Left renal cortex interstitium (tissue), 4 donors: ENCODE results near the gene SLC16A3. TPM values are rescaled to one million over a fixed set of nuclear protein-coding genes. Genes with fewer than 3 reads are reported as not detected.

Source experiments
- DNase-seq, 4 donors: peaks; one replicate each; pipeline ENCODE4 v3.0.0-alpha.2; 2013; ENCODE audit warnings: low read depth in 4 of 4, low spot score in 2 of 4, missing footprints in 1 of 4
- polyA plus RNA-seq, 4 donors: library from polyadenylated mRNA; unstranded; fragments of 120-200 nt; gene quantifications; one replicate each; pipeline ENCODE4 v1.2.1, GENCODE V29; 2013; ENCODE audit not compliant: insufficient read length in 4 of 4

SLC16A3 gene
- polyA plus RNA-seq, 4 donors = 8.4 to 18.8 (median 11.5) TPM

- no peak for DNase-seq
Observed at GRCh38 chr17:82280537-82280936, 51.7 kb downstream of the SLC16A3 start.

DNA sequence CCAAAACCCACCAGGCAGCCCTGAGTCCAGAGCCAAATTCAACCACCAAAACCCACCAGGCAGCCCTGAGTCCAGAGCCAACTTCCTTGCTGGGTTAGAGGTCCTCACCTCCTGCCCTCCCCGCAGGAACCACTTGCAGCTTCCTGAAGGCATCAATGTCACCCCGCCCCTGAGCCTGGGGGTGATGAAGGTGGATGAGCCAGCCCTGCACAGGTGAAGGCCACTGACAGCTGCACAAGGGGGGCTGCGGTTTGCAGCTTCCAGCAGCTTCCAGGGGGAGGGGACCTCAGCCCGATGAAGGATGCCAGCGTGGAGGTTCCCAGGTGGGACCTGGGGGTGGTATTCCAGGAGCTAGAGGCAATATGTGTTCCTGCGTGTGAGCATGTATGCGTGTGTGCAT, 52.2 kb downstream of the SLC16A3 start:
- DNase-seq = no peak

DNA sequence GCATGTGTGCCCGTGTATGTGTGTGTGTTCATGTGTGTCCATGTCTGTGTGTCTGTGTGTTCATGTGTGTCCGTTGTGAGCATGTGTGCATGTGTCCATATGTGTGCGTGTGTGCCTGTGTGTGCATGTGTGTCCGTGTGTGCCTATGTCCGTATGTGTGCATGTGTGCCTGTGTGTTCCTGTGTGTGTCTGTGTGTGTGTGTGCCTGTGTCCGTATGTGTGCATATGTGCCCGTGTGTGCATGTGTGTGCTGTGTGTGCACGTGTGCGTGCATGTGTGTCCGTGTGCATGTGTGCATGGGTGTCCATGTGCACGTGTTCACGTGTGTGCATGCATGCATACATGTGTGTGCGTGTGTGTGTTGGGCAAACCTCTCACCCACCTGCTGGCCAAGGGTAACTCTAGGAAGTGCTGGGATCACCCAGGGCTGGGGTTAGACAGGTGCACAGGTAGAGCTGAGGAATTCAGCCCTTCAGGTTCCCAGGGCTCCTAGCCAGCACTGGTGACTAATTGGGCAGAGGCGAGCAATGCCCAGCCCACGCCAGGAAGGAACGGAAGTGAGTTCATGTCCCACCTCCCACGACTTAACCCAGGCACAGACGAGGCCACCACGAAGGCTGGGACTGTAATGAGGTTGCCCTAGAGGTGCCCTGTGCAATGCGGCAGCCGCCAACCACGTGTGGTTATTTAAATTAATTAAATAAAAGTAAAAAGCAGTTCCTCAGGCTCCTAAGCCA, 52.8 kb downstream of the SLC16A3 start:
- DNase-seq = no peak

DNA sequence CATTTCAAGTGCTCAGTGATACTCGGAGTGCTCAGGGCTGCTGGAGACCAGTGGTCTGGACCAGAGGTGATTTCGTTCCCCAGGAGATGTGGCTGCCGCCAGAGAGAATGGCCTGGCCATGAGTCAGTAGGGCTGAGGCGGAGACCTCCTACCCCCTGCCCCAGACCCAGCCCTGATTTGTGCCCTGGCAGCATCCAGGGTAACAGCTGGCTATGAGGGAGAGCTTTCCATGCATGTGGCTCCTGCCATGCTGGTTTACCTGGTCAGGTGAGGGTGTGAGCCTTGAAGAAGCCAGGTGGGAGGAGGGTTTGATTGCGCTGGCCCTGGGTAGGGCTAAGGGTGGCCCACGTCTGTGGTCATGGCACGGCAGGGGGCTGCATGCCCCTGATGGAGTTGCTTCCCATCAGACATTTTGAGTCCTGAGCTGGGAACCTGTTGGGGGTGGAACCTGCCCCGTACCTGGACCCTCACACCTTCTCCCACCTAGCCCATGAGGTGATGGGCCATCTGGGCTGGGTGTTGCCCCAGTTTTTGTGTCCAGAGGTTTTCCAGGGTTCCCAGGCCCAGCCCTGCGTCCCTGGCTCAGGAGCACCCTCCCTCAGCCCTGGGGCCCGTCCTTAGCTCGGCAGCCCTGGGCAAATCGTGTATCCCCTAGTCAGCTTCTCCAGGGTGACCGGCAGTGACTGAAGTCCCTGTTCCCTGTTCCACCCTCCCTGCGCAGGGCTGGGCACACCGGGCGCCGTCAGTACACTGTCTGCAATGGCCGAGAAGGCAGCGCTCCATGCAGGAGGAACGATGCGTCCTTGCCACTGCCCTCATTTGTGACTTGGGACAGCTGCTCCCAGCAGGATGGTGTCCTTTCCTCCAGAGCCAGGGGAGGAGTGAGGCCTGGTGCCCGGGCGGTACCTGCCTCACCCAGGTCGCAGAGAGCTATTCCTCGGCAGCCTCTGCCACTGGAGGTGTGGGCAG, 53.7 kb downstream of the SLC16A3 start:
- DNase-seq = no peak

GRCh38 chr17:82283208-82283749, 54.4 kb downstream of the SLC16A3 start:
- no peak for DNase-seq

GRCh38 chr17:82285141-82285540, 56.3 kb downstream of the SLC16A3 start:
- no peak for DNase-seq

GRCh38 chr17:82287013-82287867, 58.4 kb downstream of the SLC16A3 start:
- DNase-seq = no peak

DNA sequence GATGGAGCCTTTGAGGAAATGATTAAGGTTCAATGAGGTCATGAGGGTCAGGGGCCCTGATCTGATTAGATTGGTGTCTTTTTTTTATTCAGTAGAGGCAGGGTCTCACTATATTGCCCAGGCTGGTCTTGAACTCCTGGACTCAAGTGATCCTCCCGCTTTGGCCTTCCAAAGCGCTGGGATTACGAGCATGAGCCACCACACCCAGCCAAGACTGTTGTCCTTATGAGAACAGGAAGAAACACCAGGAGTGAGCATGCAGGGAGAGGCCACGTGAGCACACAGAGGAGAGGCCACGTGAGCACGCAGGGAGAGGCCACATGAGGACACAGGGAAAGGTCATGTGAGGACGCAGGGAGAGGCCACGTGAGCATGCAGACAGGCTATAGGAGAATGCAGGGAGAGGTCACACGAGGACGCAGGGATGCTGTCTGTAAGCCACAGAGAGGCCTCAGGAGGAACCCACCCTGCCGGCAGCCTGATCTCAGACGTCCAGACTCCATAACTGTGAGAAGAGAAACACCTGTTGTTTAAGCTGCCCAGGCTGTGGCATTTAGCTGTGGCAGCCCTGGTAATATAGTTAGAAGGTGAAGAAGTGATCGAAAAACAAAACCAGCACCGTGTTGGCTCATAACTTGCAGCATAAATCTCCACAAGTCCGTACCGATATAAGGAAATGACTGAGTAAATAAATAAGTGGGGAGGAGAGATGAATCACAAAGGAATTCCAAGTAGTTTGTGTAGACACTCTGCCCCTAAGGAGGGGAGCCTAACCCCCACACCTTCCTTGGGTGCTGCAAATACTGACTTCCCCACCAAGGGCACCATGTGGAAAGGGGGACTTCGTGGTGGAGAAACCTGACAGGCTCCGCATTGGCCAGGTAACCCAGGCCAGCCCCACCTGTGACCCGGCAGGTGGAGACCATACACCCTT, 59.3 kb downstream of the SLC16A3 start:
- DNase-seq = no peak

Other genes with a start within 250 kb of the SLC16A3 start
- gene CENPX, start 206.2 kb upstream of the SLC16A3 start, polyA plus RNA-seq = 10 to 100 TPM; 36.3 to 49.2 (median 45.1) TPM
- gene LRRC45, start 205.7 kb upstream of the SLC16A3 start, polyA plus RNA-seq = 10 to 100 TPM in 3 of 4 donors, 1 to 10 TPM in 1; 10.0 to 19.6 (median 17.1) TPM
- 10 to 100 TPM in 3 of 4 donors, 1 to 10 TPM in 1; 8.6 to 17.0 (median 14.9) TPM for gene RAC3, start 197.4 kb upstream of the SLC16A3 start, polyA plus RNA-seq
- gene DCXR, start 191.3 kb upstream of the SLC16A3 start, polyA plus RNA-seq = 100 to 1,000 TPM in 1 of 4 donors, 10 to 100 TPM in 3; 79.6 to 138 (median 86.5) TPM
- 10 to 100 TPM; 38.2 to 67.5 (median 52.2) TPM for gene RFNG, start 177.2 kb upstream of the SLC16A3 start, polyA plus RNA-seq
- 100 to 1,000 TPM in 3 of 4 donors, 10 to 100 TPM in 1; 98.9 to 158 (median 137) TPM for gene GPS1, start 177.1 kb upstream of the SLC16A3 start, polyA plus RNA-seq
- gene DUS1L, start 163.2 kb upstream of the SLC16A3 start, polyA plus RNA-seq = 10 to 100 TPM; 67.0 to 99.5 (median 97.0) TPM
- gene FASN, start 130.8 kb upstream of the SLC16A3 start, polyA plus RNA-seq = 10 to 100 TPM; 29.5 to 65.2 (median 45.9) TPM
- gene CCDC57, start 16.2 kb upstream of the SLC16A3 start, polyA plus RNA-seq = 10 to 100 TPM; 29.8 to 93.3 (median 62.1) TPM
- gene CSNK1D, start 44.7 kb downstream of the SLC16A3 start, polyA plus RNA-seq = 100 to 1,000 TPM; 103 to 141 (median 126) TPM
- gene CD7, start 88.6 kb downstream of the SLC16A3 start, polyA plus RNA-seq = under 1 TPM; 0.17 to 0.65 (median 0.37) TPM
- 1 to 10 TPM; 1.2 to 3.4 (median 1.6) TPM for gene SECTM1, start 104.7 kb downstream of the SLC16A3 start, polyA plus RNA-seq
- not detected for gene TEX19, start 130.2 kb downstream of the SLC16A3 start, polyA plus RNA-seq
- 1 to 10 TPM in 1 of 4 donors, under 1 TPM in 3; 0.49 to 1.1 (median 0.67) TPM for gene UTS2R, start 142.7 kb downstream of the SLC16A3 start, polyA plus RNA-seq
- gene HEXD, start 189.3 kb downstream of the SLC16A3 start, polyA plus RNA-seq = 10 to 100 TPM; 31.8 to 62.4 (median 42.6) TPM
- gene OGFOD3, start 189.5 kb downstream of the SLC16A3 start, polyA plus RNA-seq = 10 to 100 TPM; 25.0 to 28.6 (median 26.5) TPM
- gene CYBC1, start 221.7 kb downstream of the SLC16A3 start, polyA plus RNA-seq = 10 to 100 TPM; 47.8 to 57.9 (median 56.8) TPM
- gene NARF, start 229.7 kb downstream of the SLC16A3 start, polyA plus RNA-seq = 10 to 100 TPM; 74.7 to 94.5 (median 81.4) TPM